A549 (cell line): ENCODE data around the gene TMEM92. TPM values are rescaled to one million over a fixed set of nuclear protein-coding genes. Genes with fewer than 3 reads are reported as not detected.

ENCODE experiments used
- ATAC-seq, 2 experiments: fragments of 200-7000 bp in 1 of 2; fragments of >200 bp in 1 of 2; cut with Nextera tagmentation in 1 of 2; cut with Tn5 transposase in 1 of 2; 3 replicates each; pipeline versions ENCODE4 v1.8.0 to v1.9.1; 2018 to 2020; ENCODE audit warnings: mild to moderate bottlenecking in 1 of 2, moderate library complexity in 1 of 2
- CTCF ChIA-PET: fragments of 300-600 bp; sonication (Branson Sonifier 250); formaldehyde crosslinking; extraction: SDS; loops from one replicate; lab custom pipeline; 2021; ENCODE audit warnings: antibody characterized with exemption, inconsistent platforms; lab: Yijun Ruan, JAX
- POLR2A ChIA-PET: fragments of 350-600 bp; formaldehyde crosslinking; extraction: SDS; loops from one replicate; lab custom pipeline; 2021; ENCODE audit warnings: antibody characterized with exemption, inconsistent platforms; lab: Yijun Ruan, JAX
- DNase-seq, 2 experiments: peaks; one replicate each; pipeline versions ENCODE4 v3.0.0 to v3.0.0-alpha.2; 2011 to 2016; ENCODE audit warnings: low read depth in 1 of 2, low spot score in 1 of 2
- FAIRE-seq: peaks from 2 replicates; lab custom pipeline; 2011; peaks lifted over from hg19 to GRCh38; lab: Jason Lieb, UNC
- H3K27ac ChIP-seq, 2 experiments: fragments of >200 bp; sonication (Bioruptor Twin); formaldehyde crosslinking; 3 replicates each; pipeline ENCODE4 v1.5.1; 2016 to 2017
- H3K4me1 ChIP-seq: fragments of >200 bp; sonication (Bioruptor Twin); formaldehyde crosslinking; 3 replicates; pipeline ENCODE4 v1.6.1; 2016
- H3K4me2 ChIP-seq: fragments of >200 bp; sonication (Bioruptor Twin); formaldehyde crosslinking; 3 replicates; pipeline ENCODE4 v1.6.1; 2016
- H3K4me3 ChIP-seq: fragments of >200 bp; sonication (Bioruptor Twin); formaldehyde crosslinking; 3 replicates; pipeline ENCODE4 v1.5.1; 2016
- H3K9me3 ChIP-seq: fragments of >200 bp; sonication (Bioruptor Twin); formaldehyde crosslinking; 3 replicates; pipeline ENCODE4 v1.6.1; 2016
- CBX2 ChIP-seq: fragments of 200-600 bp; sonication (generic); IDR thresholded peaks from 2 replicates; pipeline ENCODE4 v1.6.1; 2016; ENCODE audit warnings: low read depth, mild to moderate bottlenecking, borderline replicate concordance
- CBX8 ChIP-seq: fragments of 200-600 bp; sonication (generic); IDR thresholded peaks from 2 replicates; pipeline ENCODE4 v1.6.1; 2016
- CHD4 ChIP-seq: fragments of 200-600 bp; sonication (generic); IDR thresholded peaks from 2 replicates; pipeline ENCODE4 v1.6.1; 2016; ENCODE audit warnings: antibody characterized with exemption, mild to moderate bottlenecking, borderline replicate concordance
- EHMT2 ChIP-seq: fragments of 200-600 bp; sonication (generic); IDR thresholded peaks from 2 replicates; pipeline ENCODE4 v1.6.1; 2016; ENCODE audit warnings: antibody characterized with exemption, low read depth, mild to moderate bottlenecking, moderate library complexity
- EP300 ChIP-seq, 2 experiments: fragments of >200 bp; sonication (Bioruptor Twin); formaldehyde crosslinking; IDR thresholded peaks; 2 replicates in 1 of 2; 3 replicates in 1 of 2; pipeline ENCODE4 v1.6.1; 2016 to 2017
- ESRRA ChIP-seq: fragments of 150-350 bp; IDR thresholded peaks from 2 replicates; pipeline ENCODE4 v1.6.1; 2014; ENCODE audit warnings: mild to moderate bottlenecking, low read length, borderline replicate concordance
- FOXS1 ChIP-seq: fragments of 250-450 bp; sonication (Bioruptor Pico); IDR thresholded peaks from 2 replicates; pipeline ENCODE4 v1.5.0; 2020; ENCODE audit warnings: mild to moderate bottlenecking, moderate library complexity
- GATA3 ChIP-seq: IDR thresholded peaks from 2 replicates; pipeline ENCODE4 v1.6.1; 2012; ENCODE audit warnings: borderline replicate concordance
- JUNB ChIP-seq: fragments of >200 bp; sonication (Bioruptor Twin); formaldehyde crosslinking; IDR thresholded peaks from 2 replicates; pipeline ENCODE4 v1.6.1; 2016
- MAFK ChIP-seq: fragments of 450-650 bp; IDR thresholded peaks from 2 replicates; pipeline ENCODE4 v1.6.1; 2014; ENCODE audit not compliant: partially characterized antibody
- MYC ChIP-seq: IDR thresholded peaks from 2 replicates; pipeline ENCODE4 v1.6.1; 2012; ENCODE audit warnings: mild to moderate bottlenecking, inconsistent platforms, low read length, improper control_type of control experiment, borderline replicate concordance
- RARB ChIP-seq: fragments of 250-450 bp; sonication (Bioruptor Pico); IDR thresholded peaks from 2 replicates; pipeline ENCODE4 v1.8.0; 2021; ENCODE audit warnings: mild to moderate bottlenecking, moderate library complexity
- RNF2 ChIP-seq: fragments of 200-600 bp; sonication (generic); IDR thresholded peaks from 2 replicates; pipeline ENCODE4 v1.6.1; 2016; ENCODE audit warnings: low read depth, mild to moderate bottlenecking, antibody characterized with exemption, moderate library complexity, borderline replicate concordance
- TP53 ChIP-seq: fragments of 250-450 bp; sonication (Bioruptor Pico); IDR thresholded peaks from 2 replicates; pipeline ENCODE4 v1.5.0; 2021; ENCODE audit warnings: mild to moderate bottlenecking, moderate library complexity
- WGBS: methylation state at CpG from one replicate; pipeline ENCODE4 v1.1.6; 2017; ENCODE audit errors: missing lambda C conversion rate; 5-methylcytosine and 5-hydroxymethylcytosine counted together
- polyA plus RNA-seq, 4 experiments: library from polyadenylated mRNA; depleted of rRNA in 3 of 4; stranded (reverse); fragments of >200 nt; fragmentation: RNase III in 1 of 4; extraction: RNeasy Plus Mini Kit Qiagen cat#74134 plus additional on column Dnase treatment in 1 of 4; gene quantifications; 2 replicates in 3 of 4; 3 replicates in 1 of 4; pipeline ENCODE4 v1.2.3, GENCODE V29; 2011 to 2017
- TF ChIP-seq, protein P1 (sequence below): fragments of 200-600 bp; sonication (generic); IDR thresholded peaks from 2 replicates; pipeline ENCODE4 v1.6.1; 2016; ENCODE audit warnings: antibody characterized with exemption, mild to moderate bottlenecking, moderate library complexity
- TF ChIP-seq, protein P2 (sequence below): fragments of 250-450 bp; sonication (Bioruptor Pico); IDR thresholded peaks from 2 replicates; pipeline ENCODE4 v1.5.0; 2021; ENCODE audit warnings: mild to moderate bottlenecking, moderate library complexity, borderline replicate concordance
- TF ChIP-seq, protein P3 (sequence below): fragments of >200 bp; sonication (Bioruptor Twin); formaldehyde crosslinking; IDR thresholded peaks from 2 replicates; pipeline ENCODE4 v1.6.1; 2016
- TF ChIP-seq, protein P4 (sequence below): fragments of 250-450 bp; sonication (Bioruptor Pico); IDR thresholded peaks from 2 replicates; pipeline ENCODE4 v1.5.0; 2020; ENCODE audit warnings: low read depth, mild to moderate bottlenecking, moderate library complexity
- TF ChIP-seq, protein P5 (sequence below): fragments of >200 bp; sonication (Bioruptor Twin); formaldehyde crosslinking; IDR thresholded peaks from 3 replicates; pipeline ENCODE4 v1.5.1; 2016
- TF ChIP-seq, protein P6 (sequence below): IDR thresholded peaks from 2 replicates; pipeline ENCODE4 v1.6.1; 2012

Gene TMEM92
- polyA plus RNA-seq, 2 of the 4 experiments (the other 2 are of a cell fraction), result 10.3 to 27.5 TPM

DNA sequence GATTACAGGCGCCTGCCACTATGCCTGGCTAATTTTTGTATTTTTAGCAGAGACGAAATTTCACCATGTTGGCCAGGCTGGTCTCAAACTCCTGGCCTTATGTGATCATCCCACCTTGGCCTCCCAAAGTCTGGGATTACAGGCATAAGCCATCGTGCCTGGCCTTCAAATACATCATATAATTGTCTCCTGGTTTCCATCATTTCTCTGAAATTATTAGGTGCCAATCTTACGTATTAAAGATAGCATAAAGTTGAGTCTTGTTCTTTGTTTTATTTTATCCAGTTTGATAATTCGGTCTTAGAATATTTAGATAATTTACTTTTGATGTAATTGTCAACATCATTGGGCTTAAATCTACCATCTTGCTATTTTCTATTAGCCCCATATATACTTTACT lies 32.8 kb upstream of the TMEM92 start:
- Histone ChIP-seq H3K4me3 (no peak overlapping the region), H3K27ac (no peak overlapping the region), H3K4me1 (peaks cover 8% of the 10 kb centered on the region), H3K9me3 (peaks cover 18% of the 10 kb centered on the region), H3K4me2 (no peak overlapping the region)
- TF ChIP-seq CBX8, result no peak
- TF ChIP-seq ESRRA, result no peak
- TF ChIP-seq, protein P1, sequence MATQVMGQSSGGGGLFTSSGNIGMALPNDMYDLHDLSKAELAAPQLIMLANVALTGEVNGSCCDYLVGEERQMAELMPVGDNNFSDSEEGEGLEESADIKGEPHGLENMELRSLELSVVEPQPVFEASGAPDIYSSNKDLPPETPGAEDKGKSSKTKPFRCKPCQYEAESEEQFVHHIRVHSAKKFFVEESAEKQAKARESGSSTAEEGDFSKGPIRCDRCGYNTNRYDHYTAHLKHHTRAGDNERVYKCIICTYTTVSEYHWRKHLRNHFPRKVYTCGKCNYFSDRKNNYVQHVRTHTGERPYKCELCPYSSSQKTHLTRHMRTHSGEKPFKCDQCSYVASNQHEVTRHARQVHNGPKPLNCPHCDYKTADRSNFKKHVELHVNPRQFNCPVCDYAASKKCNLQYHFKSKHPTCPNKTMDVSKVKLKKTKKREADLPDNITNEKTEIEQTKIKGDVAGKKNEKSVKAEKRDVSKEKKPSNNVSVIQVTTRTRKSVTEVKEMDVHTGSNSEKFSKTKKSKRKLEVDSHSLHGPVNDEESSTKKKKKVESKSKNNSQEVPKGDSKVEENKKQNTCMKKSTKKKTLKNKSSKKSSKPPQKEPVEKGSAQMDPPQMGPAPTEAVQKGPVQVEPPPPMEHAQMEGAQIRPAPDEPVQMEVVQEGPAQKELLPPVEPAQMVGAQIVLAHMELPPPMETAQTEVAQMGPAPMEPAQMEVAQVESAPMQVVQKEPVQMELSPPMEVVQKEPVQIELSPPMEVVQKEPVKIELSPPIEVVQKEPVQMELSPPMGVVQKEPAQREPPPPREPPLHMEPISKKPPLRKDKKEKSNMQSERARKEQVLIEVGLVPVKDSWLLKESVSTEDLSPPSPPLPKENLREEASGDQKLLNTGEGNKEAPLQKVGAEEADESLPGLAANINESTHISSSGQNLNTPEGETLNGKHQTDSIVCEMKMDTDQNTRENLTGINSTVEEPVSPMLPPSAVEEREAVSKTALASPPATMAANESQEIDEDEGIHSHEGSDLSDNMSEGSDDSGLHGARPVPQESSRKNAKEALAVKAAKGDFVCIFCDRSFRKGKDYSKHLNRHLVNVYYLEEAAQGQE, result no peak
- no peak for TF ChIP-seq MYC
- TF ChIP-seq MAFK, result no peak
- no peak for TF ChIP-seq FOXS1 (CRISPR knock-in tag)
- no peak for TF ChIP-seq EP300 (IDR thresholded peaks at IDR 0.05)
- TF ChIP-seq EHMT2, result no peak
- no peak for ATAC-seq
- 42% methylated on average over 5 of the region's 5 CpGs for WGBS
- DNase-seq, result no peak
- FAIRE-seq, result peak; percentile 89
- ChIA-PET POLR2A (no interaction called here), CTCF (interaction anchor here (0.6 to 2.9 kb wide), 7 partner anchors 25 to 204 kb away, joined by 4 to 9 read pairs (median 5); partner anchors contain the start of gene COL1A1)

DNA sequence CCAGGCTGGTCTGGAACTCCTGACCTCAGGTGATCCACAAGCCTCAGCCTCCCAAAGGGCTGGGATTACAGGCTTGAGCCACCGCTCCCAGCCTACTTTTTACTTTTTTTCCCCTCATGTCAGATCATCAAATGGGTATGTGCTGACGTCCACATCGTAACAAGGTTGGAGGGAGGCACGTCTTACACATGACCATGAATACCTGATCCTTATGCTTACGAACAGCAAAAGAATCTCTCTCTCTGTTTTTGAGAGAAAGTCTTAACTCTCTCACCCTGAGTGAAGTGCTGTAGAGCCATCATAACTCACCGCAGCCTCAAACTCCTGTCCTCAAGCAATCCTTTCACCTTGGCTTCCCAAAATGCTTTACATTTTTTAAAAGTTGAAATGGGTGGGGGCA lies 29.5 kb upstream of the TMEM92 start:
- CTCF ChIA-PET, result interaction anchor here (0.7 to 4.9 kb wide), 6 partner anchors 10 to 44 kb away, joined by 3 to 20 read pairs (median 7); partner anchors contain the start of gene COL1A1
- no peak for FAIRE-seq

More for the DNA sequence above, 29.5 kb upstream of the TMEM92 start:
- H3K9me3 ChIP-seq, result peaks cover 47% of the 10 kb centered on the region
- DNase-seq, result no peak
- no peaks in the 10 kb centered on the region for H3K4me1 ChIP-seq
- TF ChIP-seq RARB (CRISPR knock-in tag), result no peak
- TF ChIP-seq, protein P2, sequence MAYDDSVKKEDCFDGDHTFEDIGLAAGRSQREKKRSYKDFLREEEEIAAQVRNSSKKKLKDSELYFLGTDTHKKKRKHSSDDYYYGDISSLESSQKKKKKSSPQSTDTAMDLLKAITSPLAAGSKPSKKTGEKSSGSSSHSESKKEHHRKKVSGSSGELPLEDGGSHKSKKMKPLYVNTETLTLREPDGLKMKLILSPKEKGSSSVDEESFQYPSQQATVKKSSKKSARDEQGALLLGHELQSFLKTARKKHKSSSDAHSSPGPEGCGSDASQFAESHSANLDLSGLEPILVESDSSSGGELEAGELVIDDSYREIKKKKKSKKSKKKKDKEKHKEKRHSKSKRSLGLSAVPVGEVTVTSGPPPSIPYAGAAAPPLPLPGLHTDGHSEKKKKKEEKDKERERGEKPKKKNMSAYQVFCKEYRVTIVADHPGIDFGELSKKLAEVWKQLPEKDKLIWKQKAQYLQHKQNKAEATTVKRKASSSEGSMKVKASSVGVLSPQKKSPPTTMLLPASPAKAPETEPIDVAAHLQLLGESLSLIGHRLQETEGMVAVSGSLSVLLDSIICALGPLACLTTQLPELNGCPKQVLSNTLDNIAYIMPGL (CRISPR knock-in tag), result no peak
- TF ChIP-seq MYC, result no peak
- TF ChIP-seq, protein P3, sequence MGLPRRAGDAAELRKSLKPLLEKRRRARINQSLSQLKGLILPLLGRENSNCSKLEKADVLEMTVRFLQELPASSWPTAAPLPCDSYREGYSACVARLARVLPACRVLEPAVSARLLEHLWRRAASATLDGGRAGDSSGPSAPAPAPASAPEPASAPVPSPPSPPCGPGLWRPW, result no peak
- TF ChIP-seq, protein P4, sequence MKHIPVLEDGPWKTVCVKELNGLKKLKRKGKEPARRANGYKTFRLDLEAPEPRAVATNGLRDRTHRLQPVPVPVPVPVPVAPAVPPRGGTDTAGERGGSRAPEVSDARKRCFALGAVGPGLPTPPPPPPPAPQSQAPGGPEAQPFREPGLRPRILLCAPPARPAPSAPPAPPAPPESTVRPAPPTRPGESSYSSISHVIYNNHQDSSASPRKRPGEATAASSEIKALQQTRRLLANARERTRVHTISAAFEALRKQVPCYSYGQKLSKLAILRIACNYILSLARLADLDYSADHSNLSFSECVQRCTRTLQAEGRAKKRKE (CRISPR knock-in tag), result no peak
- TF ChIP-seq, protein P5, sequence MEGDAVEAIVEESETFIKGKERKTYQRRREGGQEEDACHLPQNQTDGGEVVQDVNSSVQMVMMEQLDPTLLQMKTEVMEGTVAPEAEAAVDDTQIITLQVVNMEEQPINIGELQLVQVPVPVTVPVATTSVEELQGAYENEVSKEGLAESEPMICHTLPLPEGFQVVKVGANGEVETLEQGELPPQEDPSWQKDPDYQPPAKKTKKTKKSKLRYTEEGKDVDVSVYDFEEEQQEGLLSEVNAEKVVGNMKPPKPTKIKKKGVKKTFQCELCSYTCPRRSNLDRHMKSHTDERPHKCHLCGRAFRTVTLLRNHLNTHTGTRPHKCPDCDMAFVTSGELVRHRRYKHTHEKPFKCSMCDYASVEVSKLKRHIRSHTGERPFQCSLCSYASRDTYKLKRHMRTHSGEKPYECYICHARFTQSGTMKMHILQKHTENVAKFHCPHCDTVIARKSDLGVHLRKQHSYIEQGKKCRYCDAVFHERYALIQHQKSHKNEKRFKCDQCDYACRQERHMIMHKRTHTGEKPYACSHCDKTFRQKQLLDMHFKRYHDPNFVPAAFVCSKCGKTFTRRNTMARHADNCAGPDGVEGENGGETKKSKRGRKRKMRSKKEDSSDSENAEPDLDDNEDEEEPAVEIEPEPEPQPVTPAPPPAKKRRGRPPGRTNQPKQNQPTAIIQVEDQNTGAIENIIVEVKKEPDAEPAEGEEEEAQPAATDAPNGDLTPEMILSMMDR, result no peak
- TF ChIP-seq GATA3, result no peak
- TF ChIP-seq, protein P6, sequence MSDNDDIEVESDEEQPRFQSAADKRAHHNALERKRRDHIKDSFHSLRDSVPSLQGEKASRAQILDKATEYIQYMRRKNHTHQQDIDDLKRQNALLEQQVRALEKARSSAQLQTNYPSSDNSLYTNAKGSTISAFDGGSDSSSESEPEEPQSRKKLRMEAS, result no peak
- TF ChIP-seq CBX2, result no peak
- no peak for TF ChIP-seq JUNB
- no peak for TF ChIP-seq CHD4
- no peak for TF ChIP-seq TP53 (CRISPR knock-in tag)
- TF ChIP-seq ESRRA, result no peak
- no peak for TF ChIP-seq RNF2
- ATAC-seq, result no peak
- H3K27ac ChIP-seq, result no peak overlapping the region
- H3K4me2 ChIP-seq, result no peak overlapping the region
- WGBS, result 48% methylated on average over 6 of the region's 6 CpGs
- no peak overlapping the region for H3K4me3 ChIP-seq
- POLR2A ChIA-PET, result no interaction called here
